ENCODE results near the gene MCC. TPM values are rescaled to one million over a fixed set of nuclear protein-coding genes. Genes with fewer than 3 reads are reported as not detected.

Gene MCC
- total RNA-seq, 1 experiment from 2014 or later: 23.5 TPM

DNA sequence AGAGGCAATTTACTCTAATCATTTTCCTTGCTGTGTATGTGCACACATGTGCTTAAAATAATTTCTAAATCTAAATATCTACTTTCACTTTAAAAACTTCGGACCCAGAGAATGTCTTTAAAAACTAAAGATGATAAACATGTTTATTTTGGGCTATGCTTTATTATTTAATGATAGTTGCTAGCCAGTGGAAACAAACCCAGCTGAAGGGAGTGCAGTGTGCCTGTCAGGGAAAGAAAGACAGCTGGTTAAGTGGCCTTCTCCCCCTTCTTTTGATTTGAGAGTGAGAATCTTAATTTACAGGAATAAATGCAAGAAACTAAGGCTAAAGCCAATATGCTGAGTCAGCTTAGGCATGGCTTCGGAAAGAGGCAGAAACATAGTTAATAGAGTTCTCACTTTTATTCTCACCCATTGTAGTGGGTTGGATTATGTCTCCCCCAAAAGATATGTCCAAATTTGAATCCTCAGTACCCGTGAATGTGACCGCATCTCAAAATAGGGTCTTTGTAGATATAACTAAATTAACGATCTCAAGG is 400.2 kb downstream of the MCC start (continued):
- TF ChIP-seq CBFB (CRISPR knock-in tag; IDR thresholded peaks at IDR 0.05; ENCODE audit: low read depth): no peak
- TF ChIP-seq, protein P1, sequence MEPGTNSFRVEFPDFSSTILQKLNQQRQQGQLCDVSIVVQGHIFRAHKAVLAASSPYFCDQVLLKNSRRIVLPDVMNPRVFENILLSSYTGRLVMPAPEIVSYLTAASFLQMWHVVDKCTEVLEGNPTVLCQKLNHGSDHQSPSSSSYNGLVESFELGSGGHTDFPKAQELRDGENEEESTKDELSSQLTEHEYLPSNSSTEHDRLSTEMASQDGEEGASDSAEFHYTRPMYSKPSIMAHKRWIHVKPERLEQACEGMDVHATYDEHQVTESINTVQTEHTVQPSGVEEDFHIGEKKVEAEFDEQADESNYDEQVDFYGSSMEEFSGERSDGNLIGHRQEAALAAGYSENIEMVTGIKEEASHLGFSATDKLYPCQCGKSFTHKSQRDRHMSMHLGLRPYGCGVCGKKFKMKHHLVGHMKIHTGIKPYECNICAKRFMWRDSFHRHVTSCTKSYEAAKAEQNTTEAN (CRISPR knock-in tag; IDR thresholded peaks at IDR 0.05): no peak
- TF ChIP-seq ZNF317 (CRISPR knock-in tag; IDR thresholded peaks at IDR 0.05; ENCODE audit: borderline replicate concordance, low read depth): no peak
- no peak for TF ChIP-seq ZNF232 (CRISPR knock-in tag; IDR thresholded peaks at IDR 0.05)
- TF ChIP-seq ZMAT4 (CRISPR knock-in tag; IDR thresholded peaks at IDR 0.05): no peak
- TF ChIP-seq, protein P2, sequence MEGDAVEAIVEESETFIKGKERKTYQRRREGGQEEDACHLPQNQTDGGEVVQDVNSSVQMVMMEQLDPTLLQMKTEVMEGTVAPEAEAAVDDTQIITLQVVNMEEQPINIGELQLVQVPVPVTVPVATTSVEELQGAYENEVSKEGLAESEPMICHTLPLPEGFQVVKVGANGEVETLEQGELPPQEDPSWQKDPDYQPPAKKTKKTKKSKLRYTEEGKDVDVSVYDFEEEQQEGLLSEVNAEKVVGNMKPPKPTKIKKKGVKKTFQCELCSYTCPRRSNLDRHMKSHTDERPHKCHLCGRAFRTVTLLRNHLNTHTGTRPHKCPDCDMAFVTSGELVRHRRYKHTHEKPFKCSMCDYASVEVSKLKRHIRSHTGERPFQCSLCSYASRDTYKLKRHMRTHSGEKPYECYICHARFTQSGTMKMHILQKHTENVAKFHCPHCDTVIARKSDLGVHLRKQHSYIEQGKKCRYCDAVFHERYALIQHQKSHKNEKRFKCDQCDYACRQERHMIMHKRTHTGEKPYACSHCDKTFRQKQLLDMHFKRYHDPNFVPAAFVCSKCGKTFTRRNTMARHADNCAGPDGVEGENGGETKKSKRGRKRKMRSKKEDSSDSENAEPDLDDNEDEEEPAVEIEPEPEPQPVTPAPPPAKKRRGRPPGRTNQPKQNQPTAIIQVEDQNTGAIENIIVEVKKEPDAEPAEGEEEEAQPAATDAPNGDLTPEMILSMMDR (IDR thresholded peaks at IDR 0.05): no peak
- no peak for TF ChIP-seq GTF2I (CRISPR knock-in tag; conservative IDR thresholded peaks at IDR 0.05)
- no peak for TF ChIP-seq MXD4 (CRISPR knock-in tag; IDR thresholded peaks at IDR 0.05; ENCODE audit: borderline replicate concordance)
- TF ChIP-seq, protein P3, sequence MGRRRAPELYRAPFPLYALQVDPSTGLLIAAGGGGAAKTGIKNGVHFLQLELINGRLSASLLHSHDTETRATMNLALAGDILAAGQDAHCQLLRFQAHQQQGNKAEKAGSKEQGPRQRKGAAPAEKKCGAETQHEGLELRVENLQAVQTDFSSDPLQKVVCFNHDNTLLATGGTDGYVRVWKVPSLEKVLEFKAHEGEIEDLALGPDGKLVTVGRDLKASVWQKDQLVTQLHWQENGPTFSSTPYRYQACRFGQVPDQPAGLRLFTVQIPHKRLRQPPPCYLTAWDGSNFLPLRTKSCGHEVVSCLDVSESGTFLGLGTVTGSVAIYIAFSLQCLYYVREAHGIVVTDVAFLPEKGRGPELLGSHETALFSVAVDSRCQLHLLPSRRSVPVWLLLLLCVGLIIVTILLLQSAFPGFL (CRISPR knock-in tag; IDR thresholded peaks at IDR 0.05; ENCODE audit: borderline replicate concordance): no peak
- TF ChIP-seq NFATC4 (CRISPR knock-in tag; IDR thresholded peaks at IDR 0.05): no peak
- TF ChIP-seq, protein P4, sequence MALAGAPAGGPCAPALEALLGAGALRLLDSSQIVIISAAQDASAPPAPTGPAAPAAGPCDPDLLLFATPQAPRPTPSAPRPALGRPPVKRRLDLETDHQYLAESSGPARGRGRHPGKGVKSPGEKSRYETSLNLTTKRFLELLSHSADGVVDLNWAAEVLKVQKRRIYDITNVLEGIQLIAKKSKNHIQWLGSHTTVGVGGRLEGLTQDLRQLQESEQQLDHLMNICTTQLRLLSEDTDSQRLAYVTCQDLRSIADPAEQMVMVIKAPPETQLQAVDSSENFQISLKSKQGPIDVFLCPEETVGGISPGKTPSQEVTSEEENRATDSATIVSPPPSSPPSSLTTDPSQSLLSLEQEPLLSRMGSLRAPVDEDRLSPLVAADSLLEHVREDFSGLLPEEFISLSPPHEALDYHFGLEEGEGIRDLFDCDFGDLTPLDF (CRISPR knock-in tag; IDR thresholded peaks at IDR 0.05): no peak

DNA sequence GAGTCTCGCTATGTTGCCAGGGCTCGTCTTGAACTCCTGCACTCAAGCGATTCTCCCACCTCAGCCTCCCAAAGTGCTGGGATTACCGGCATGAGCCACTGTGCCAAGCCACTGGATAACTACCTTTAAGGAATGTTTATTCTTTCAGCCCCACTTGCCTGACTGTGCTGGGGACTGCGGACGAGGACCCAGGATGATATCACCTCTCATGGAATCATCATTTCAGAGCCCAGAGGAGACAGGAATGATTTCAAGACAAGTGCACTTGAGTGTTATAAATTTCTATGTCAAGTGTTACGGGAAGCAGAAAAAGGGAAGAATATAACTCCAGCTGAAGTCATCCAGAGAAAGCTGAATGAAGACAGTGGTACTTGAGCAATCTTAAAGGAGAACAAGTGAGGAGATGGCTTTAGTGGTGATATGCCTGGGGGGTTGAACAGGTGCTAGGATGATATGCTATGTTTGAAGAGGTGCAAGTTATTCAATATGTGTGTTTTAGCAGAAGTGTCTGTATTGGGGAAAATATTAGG is 402.3 kb downstream of the MCC start:
- Mint-ChIP-seq H3K36me3 (peaks cover 21% of the 10 kb centered on the region), H3K27ac (no peak overlapping the region), H3K4me3 (no peak overlapping the region), H3K4me1 (peaks cover 13% of the 10 kb centered on the region), H3K9me3 (0 out of 2 replicates have a peak, but pooled peaks cover under 1% of the 10 kb centered on the region), H3K27me3 (ENCODE audit: low read depth) (no peaks in the 10 kb centered on the region)
- ChIA-PET CTCF (no interaction called here), POLR2A (no interaction called here)
- DNase-seq (ENCODE audit: low spot score) (no peak), ATAC-seq (no peak)
- TF ChIP-seq MXD4 (CRISPR knock-in tag; IDR thresholded peaks at IDR 0.05; ENCODE audit: borderline replicate concordance) (no peak), ZNF423 (CRISPR knock-in tag; IDR thresholded peaks at IDR 0.05) (no peak), ZSCAN18 (CRISPR knock-in tag; IDR thresholded peaks at IDR 0.05) (no peak), SMAD3 (CRISPR knock-in tag; IDR thresholded peaks at IDR 0.05; ENCODE audit: borderline replicate concordance) (no peak), NFATC4 (CRISPR knock-in tag; IDR thresholded peaks at IDR 0.05) (no peak), ELF4 (CRISPR knock-in tag; IDR thresholded peaks at IDR 0.05; ENCODE audit: low read depth) (no peak), ZNF416 (CRISPR knock-in tag; IDR thresholded peaks at IDR 0.05) (no peak)
- TF ChIP-seq, protein P5, sequence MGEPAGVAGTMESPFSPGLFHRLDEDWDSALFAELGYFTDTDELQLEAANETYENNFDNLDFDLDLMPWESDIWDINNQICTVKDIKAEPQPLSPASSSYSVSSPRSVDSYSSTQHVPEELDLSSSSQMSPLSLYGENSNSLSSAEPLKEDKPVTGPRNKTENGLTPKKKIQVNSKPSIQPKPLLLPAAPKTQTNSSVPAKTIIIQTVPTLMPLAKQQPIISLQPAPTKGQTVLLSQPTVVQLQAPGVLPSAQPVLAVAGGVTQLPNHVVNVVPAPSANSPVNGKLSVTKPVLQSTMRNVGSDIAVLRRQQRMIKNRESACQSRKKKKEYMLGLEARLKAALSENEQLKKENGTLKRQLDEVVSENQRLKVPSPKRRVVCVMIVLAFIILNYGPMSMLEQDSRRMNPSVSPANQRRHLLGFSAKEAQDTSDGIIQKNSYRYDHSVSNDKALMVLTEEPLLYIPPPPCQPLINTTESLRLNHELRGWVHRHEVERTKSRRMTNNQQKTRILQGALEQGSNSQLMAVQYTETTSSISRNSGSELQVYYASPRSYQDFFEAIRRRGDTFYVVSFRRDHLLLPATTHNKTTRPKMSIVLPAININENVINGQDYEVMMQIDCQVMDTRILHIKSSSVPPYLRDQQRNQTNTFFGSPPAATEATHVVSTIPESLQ (CRISPR knock-in tag; IDR thresholded peaks at IDR 0.05): no peak
- TF ChIP-seq, protein P6, sequence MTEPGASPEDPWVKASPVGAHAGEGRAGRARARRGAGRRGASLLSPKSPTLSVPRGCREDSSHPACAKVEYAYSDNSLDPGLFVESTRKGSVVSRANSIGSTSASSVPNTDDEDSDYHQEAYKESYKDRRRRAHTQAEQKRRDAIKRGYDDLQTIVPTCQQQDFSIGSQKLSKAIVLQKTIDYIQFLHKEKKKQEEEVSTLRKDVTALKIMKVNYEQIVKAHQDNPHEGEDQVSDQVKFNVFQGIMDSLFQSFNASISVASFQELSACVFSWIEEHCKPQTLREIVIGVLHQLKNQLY (CRISPR knock-in tag; IDR thresholded peaks at IDR 0.05): no peak
- TF ChIP-seq, protein P7, sequence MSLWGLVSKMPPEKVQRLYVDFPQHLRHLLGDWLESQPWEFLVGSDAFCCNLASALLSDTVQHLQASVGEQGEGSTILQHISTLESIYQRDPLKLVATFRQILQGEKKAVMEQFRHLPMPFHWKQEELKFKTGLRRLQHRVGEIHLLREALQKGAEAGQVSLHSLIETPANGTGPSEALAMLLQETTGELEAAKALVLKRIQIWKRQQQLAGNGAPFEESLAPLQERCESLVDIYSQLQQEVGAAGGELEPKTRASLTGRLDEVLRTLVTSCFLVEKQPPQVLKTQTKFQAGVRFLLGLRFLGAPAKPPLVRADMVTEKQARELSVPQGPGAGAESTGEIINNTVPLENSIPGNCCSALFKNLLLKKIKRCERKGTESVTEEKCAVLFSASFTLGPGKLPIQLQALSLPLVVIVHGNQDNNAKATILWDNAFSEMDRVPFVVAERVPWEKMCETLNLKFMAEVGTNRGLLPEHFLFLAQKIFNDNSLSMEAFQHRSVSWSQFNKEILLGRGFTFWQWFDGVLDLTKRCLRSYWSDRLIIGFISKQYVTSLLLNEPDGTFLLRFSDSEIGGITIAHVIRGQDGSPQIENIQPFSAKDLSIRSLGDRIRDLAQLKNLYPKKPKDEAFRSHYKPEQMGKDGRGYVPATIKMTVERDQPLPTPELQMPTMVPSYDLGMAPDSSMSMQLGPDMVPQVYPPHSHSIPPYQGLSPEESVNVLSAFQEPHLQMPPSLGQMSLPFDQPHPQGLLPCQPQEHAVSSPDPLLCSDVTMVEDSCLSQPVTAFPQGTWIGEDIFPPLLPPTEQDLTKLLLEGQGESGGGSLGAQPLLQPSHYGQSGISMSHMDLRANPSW (CRISPR knock-in tag; conservative IDR thresholded peaks at IDR 0.05; ENCODE audit: low read depth): no peak
